ENCODE measurements around the gene CCDC116.

DNA sequence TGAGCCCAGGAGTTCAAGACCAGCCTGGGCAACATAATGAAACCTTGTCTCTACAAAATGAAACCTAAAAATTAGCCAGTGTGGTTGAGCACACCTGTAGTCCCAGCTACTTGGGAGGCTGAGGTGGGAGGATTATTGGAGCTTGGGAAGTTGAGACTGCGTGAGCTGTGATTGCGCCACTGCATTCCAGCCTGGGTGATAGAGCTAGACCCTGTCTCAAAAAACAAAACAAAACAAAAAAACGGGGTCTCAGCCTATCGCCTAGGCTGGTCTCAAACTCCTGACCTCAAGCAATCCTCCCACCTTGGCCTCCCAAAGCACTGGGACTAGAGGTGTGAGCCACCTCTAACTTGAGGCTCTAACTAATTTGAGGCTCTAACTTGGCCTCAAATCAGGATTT is 46.8 kb downstream of the CCDC116 start:
- no peak for TF ChIP-seq POLR2A (IDR thresholded peaks at IDR 0.05)
- TF ChIP-seq, protein P1, sequence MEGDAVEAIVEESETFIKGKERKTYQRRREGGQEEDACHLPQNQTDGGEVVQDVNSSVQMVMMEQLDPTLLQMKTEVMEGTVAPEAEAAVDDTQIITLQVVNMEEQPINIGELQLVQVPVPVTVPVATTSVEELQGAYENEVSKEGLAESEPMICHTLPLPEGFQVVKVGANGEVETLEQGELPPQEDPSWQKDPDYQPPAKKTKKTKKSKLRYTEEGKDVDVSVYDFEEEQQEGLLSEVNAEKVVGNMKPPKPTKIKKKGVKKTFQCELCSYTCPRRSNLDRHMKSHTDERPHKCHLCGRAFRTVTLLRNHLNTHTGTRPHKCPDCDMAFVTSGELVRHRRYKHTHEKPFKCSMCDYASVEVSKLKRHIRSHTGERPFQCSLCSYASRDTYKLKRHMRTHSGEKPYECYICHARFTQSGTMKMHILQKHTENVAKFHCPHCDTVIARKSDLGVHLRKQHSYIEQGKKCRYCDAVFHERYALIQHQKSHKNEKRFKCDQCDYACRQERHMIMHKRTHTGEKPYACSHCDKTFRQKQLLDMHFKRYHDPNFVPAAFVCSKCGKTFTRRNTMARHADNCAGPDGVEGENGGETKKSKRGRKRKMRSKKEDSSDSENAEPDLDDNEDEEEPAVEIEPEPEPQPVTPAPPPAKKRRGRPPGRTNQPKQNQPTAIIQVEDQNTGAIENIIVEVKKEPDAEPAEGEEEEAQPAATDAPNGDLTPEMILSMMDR (IDR thresholded peaks at IDR 0.05): no peak

All from vagina (tissue), 2 donors.